ENCODE results near the gene TFR2.
"Not testable (repeated sequence)": the region's sequence is repeated elsewhere in the genome, so short reads cannot be mapped to it uniquely, and the experiment has no call there.

GRCh38 chr7:100669106-100669505 is 27.8 kb upstream of the TFR2 start:
- TF ChIP-seq REST (IDR thresholded peaks at IDR 0.05; ENCODE audit: insufficient read depth in 1 of 2, low read depth in 2 of 2, low read length in 1 of 2); POLR2AphosphoS5 (IDR thresholded peaks at IDR 0.05; ENCODE audit: low read depth, low read length); CTCF (IDR thresholded peaks at IDR 0.05): not testable (repeated sequence)
